Chondrocyte (in vitro differentiated cells): Measurements from ENCODE around the gene RND3. TPM values are rescaled to one million over a fixed set of nuclear protein-coding genes. Genes with fewer than 3 reads are reported as not detected.
A peak's percentile ranks its signal among the peaks of the same experiment; 100 is the strongest.

Source experiments
- DNase-seq: peaks from one replicate; pipeline ENCODE4 v3.0.0; 2021; ENCODE audit warnings: mixed read lengths, low spot score
- H3K27ac Mint-ChIP-seq: one replicate; pipeline ENCODE4 v1.8.0; 2021; ENCODE audit warnings: mild to moderate bottlenecking, moderate library complexity, mixed read lengths; ENCODE audit not compliant: unreplicated experiment
- H3K27me3 Mint-ChIP-seq: 2 replicates; pipeline ENCODE4 v1.8.0; 2021; ENCODE audit warnings: low read depth, mixed read lengths
- H3K36me3 Mint-ChIP-seq: 2 replicates; pipeline ENCODE4 v1.8.0; 2021; ENCODE audit warnings: low read depth, mixed read lengths
- H3K4me1 Mint-ChIP-seq: 2 replicates; pipeline ENCODE4 v1.8.0; 2021; ENCODE audit warnings: low read depth, mild to moderate bottlenecking, mixed read lengths
- H3K4me3 Mint-ChIP-seq: one replicate; pipeline ENCODE4 v1.8.0; 2021; ENCODE audit warnings: mild to moderate bottlenecking, moderate library complexity, mixed read lengths; ENCODE audit not compliant: unreplicated experiment
- H3K9me3 Mint-ChIP-seq: 2 replicates; pipeline ENCODE4 v1.8.0; 2021; ENCODE audit warnings: low read depth, mixed read lengths
- CTCF ChIP-seq: fragments of 200-600 bp; sonication (generic); IDR thresholded peaks from 2 replicates; pipeline ENCODE4 v1.5.0; 2021; ENCODE audit warnings: antibody characterized with exemption, mild to moderate bottlenecking, moderate library complexity
- total RNA-seq: library from RNA; stranded (reverse); gene quantifications from 3 replicates; pipeline ENCODE4 v1.2.1, GENCODE V29; 2021

The RND3 gene
- total RNA-seq, 1 donor from 2014 or later, result 124 TPM

DNA sequence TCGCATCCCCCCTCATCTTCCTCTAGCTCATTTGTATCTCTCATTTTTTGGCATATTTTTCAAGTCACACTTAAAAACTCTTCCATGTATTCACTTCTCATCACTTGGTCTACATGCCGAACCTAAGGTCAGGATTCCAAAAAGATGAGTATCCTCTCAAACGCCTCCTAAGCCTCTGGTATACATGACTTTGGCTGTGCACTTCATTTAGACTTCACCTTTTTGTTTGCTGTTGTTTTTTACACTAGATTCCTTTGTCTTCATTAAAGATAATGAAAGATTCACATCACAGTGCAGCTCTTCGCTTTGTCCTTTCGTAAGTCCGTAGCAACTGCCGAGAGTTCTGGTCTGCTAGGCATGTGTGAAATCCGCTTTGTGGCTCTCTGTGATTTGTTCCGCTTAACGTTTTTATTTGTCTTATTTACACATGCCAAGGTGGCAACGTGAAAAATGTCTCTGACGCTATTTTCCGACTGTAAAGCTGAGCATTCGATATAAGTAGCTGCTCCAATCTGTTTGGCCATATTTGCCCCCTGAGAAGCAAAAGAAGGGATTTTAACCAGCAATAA is 17.7 kb downstream of the RND3 start:
- Mint-ChIP-seq H3K4me3 (no peak overlapping the region), H3K27ac (peak overlapping the region; percentile 19)

GRCh38 chr2:150468350-150468960 is 19.0 kb downstream of the RND3 start:
- Mint-ChIP-seq H3K27ac (peak overlapping the region; percentile 37), H3K4me1 (peaks cover 79% of the 10 kb centered on the region), H3K9me3 (no peaks in the 10 kb centered on the region), H3K36me3 (peaks cover 49% of the 10 kb centered on the region), H3K27me3 (no peaks in the 10 kb centered on the region), H3K4me3 (no peak overlapping the region)
- no peak for TF ChIP-seq CTCF
- no peak for DNase-seq

More for the DNA sequence above, 17.7 kb downstream of the RND3 start:
- TF ChIP-seq CTCF, result no peak
- Mint-ChIP-seq H3K36me3 (peaks cover 60% of the 10 kb centered on the region), H3K27me3 (no peaks in the 10 kb centered on the region), H3K4me1 (peaks cover 91% of the 10 kb centered on the region), H3K9me3 (no peaks in the 10 kb centered on the region)
- DNase-seq, result no peak

- H3K4me3 Mint-ChIP-seq, result no peak overlapping the region
- H3K27ac Mint-ChIP-seq, result peak overlapping the region; percentile 69
- peaks cover 70% of the 10 kb centered on the region for H3K4me1 Mint-ChIP-seq
- H3K27me3 Mint-ChIP-seq, result no peaks in the 10 kb centered on the region
- no peaks in the 10 kb centered on the region for H3K9me3 Mint-ChIP-seq
- peaks cover 44% of the 10 kb centered on the region for H3K36me3 Mint-ChIP-seq
- DNase-seq, result no peak
- TF ChIP-seq CTCF, result no peak
Measured at GRCh38 chr2:150467621-150467963, 19.9 kb downstream of the RND3 start.

GRCh38 chr2:150466741-150467620 is 20.5 kb downstream of the RND3 start:
- H3K4me3 Mint-ChIP-seq, result no peak overlapping the region
- no peak for DNase-seq
- no peak for TF ChIP-seq CTCF
- peaks cover 64% of the 10 kb centered on the region for H3K4me1 Mint-ChIP-seq
- peaks cover 37% of the 10 kb centered on the region for H3K36me3 Mint-ChIP-seq
- no peaks in the 10 kb centered on the region for H3K9me3 Mint-ChIP-seq
- H3K27ac Mint-ChIP-seq, result peak overlapping the region; percentile 69
- H3K27me3 Mint-ChIP-seq, result no peaks in the 10 kb centered on the region
